Left ventricle myocardium inferior (tissue), 1 donor: Measurements from ENCODE around the gene QSOX1. TPM values are rescaled to one million over a fixed set of nuclear protein-coding genes. Genes with fewer than 3 reads are reported as not detected.
A peak's percentile ranks its signal among the peaks of the same experiment; 100 is the strongest.

Experiments used
- DNase-seq: peaks from one replicate; pipeline ENCODE4 v3.0.0-alpha.2; 2020
- H3K27ac ChIP-seq: fragments of 200-600 bp; replicated peaks from 2 replicates; pipeline ENCODE4 v1.8.0; 2021
- H3K27me3 ChIP-seq: fragments of 200-600 bp; 2 replicates; pipeline ENCODE4 v1.8.0; 2021; ENCODE audit warnings: low read depth
- H3K36me3 ChIP-seq: fragments of 200-600 bp; 2 replicates; pipeline ENCODE4 v1.8.0; 2021
- H3K4me1 ChIP-seq: fragments of 200-600 bp; 2 replicates; pipeline ENCODE4 v1.8.0; 2021
- H3K4me3 ChIP-seq: fragments of 200-600 bp; 2 replicates; pipeline ENCODE4 v1.8.0; 2021; ENCODE audit warnings: mild to moderate bottlenecking, moderate library complexity
- H3K9me3 ChIP-seq: fragments of 200-600 bp; replicated peaks from 2 replicates; pipeline ENCODE4 v1.8.0; 2021
- intact Hi-C: fragments of 100-400 bp; cut with micrococcal nuclease; formaldehyde crosslinking; loops from one replicate; pipeline ENCODE4 v1.11.0; 2022
- total RNA-seq: library from RNA; stranded (reverse); fragmentation: NEBNext Ultra II Directional; extraction: Animal tissue kit (Norgen Biotek cat#: 25700); gene quantifications from one replicate; pipeline ENCODE4 v1.2.1, GENCODE V29; 2021
- TF ChIP-seq, protein P1 (sequence below): fragments of 200-600 bp; IDR thresholded peaks from 2 replicates; pipeline ENCODE4 v1.8.0; 2021; ENCODE audit warnings: antibody characterized with exemption, mild to moderate bottlenecking, borderline replicate concordance
- donor health status: DM: no; HTN: yes; CAD: no; lungs with severe emphysema.

The QSOX1 gene
- total RNA-seq, 1 donor from 2014 or later, result 102 TPM

DNA sequence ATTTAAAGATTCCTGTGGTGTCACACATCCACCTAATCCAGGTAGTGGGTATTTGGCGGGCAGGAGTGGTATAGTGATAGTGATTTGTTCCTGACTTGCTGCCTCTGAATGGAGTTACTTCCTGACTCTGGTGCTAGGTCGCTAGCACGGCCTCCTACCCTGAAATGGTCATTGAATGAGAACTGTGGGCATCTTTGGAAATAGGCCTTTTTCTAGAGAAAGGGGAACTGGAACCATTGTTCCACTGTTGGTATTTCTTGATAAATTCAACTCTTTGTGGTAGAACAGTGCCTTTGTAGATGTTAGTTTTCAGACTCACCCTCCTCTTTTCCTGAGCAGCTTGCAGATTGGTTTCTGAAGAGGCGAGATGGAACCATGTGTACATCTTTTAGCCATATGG is 1.5 kb downstream of the QSOX1 start:
- Histone ChIP-seq H3K27me3 (no peaks in the 10 kb centered on the region), H3K9me3 (no peaks in the 10 kb centered on the region), H3K27ac (no peak overlapping the region), H3K36me3 (no peaks in the 10 kb centered on the region), H3K4me3 (peak overlapping the region; percentile 100), H3K4me1 (peaks cover 52% of the 10 kb centered on the region)
- TF ChIP-seq, protein P1, sequence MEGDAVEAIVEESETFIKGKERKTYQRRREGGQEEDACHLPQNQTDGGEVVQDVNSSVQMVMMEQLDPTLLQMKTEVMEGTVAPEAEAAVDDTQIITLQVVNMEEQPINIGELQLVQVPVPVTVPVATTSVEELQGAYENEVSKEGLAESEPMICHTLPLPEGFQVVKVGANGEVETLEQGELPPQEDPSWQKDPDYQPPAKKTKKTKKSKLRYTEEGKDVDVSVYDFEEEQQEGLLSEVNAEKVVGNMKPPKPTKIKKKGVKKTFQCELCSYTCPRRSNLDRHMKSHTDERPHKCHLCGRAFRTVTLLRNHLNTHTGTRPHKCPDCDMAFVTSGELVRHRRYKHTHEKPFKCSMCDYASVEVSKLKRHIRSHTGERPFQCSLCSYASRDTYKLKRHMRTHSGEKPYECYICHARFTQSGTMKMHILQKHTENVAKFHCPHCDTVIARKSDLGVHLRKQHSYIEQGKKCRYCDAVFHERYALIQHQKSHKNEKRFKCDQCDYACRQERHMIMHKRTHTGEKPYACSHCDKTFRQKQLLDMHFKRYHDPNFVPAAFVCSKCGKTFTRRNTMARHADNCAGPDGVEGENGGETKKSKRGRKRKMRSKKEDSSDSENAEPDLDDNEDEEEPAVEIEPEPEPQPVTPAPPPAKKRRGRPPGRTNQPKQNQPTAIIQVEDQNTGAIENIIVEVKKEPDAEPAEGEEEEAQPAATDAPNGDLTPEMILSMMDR, result no peak
- intact Hi-C loops, result no loop called here
- DNase-seq, result no peak

DNA sequence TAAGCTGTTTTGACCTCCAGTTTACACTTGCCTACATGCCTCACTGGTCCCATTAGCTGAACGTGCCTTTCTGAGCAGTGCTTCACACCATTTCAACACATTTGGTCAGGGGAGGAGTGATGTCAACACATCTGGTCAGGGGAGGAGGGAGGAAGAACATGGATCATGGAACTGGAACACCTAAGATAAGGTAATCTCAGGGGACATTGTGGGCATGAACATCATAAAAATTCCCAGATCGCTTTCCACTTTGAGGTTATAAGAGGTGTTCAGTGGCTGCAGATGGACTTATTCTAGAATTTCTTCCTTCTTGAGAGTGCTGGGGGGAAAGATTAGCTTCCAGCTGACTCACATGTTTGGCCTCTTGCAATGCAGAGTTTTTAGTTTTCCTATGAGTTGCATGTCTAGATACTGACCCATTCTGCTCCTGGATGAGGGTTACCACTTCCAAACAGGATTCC is 2.0 kb downstream of the QSOX1 start:
- intact Hi-C loops, result no loop called here
- no peak for DNase-seq
- TF ChIP-seq, protein P1, result no peak
- Histone ChIP-seq H3K4me3 (peak overlapping the region; percentile 100), H3K9me3 (no peaks in the 10 kb centered on the region), H3K27me3 (no peaks in the 10 kb centered on the region), H3K27ac (peak overlapping the region; percentile 6), H3K4me1 (peaks cover 52% of the 10 kb centered on the region), H3K36me3 (no peaks in the 10 kb centered on the region)

DNA sequence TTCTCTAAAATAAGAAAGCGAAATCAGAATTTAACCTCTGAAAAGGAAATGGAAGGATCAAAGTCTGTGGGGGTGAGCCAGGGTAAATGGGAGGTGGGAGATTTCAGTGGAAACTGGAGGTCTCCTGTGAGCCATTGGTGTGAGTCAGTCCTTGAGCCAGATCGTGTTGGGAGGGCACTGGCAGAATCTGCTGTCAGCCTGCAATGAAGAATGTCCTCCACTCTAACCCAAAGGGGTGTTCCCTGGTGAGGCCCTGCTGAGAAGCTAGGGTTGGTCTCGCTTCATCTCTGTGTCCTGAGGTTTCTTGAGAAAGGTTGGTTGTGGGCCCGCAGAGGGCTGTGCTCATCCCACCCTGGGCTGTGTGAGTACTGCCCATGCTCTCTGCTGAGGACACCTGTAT is 2.4 kb downstream of the QSOX1 start:
- Histone ChIP-seq H3K9me3 (no peaks in the 10 kb centered on the region), H3K27ac (peak overlapping the region; percentile 6), H3K27me3 (no peaks in the 10 kb centered on the region), H3K36me3 (no peaks in the 10 kb centered on the region), H3K4me1 (peaks cover 52% of the 10 kb centered on the region), H3K4me3 (peak overlapping the region; percentile 100)
- DNase-seq, result no peak
- intact Hi-C loops, result no loop called here
- TF ChIP-seq, protein P1, result no peak

DNA sequence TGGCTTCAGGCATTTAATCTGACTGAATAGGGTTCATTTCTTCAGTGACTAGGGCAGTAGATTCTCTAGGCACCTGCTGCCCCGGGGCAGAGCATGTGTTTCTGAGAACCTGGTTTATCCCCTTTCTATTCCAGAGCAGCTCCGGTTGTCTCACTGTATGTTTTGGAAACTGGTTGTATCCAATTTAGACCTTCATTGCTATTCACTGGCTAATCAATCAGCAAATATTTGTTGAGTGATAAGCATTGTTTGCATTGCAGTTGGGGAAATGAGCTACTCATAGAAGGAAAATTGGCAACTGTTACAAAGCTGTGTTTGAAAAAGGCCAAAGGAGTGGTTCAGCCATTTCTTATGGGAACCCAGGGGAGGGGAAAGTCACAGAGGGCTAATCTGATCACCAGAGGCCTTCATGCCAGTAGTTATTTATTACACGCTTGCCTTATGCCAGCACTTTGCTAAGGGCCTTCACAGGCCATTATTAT is 2.9 kb downstream of the QSOX1 start:
- Histone ChIP-seq H3K4me1 (peaks cover 52% of the 10 kb centered on the region), H3K27me3 (no peaks in the 10 kb centered on the region), H3K36me3 (no peaks in the 10 kb centered on the region), H3K9me3 (no peaks in the 10 kb centered on the region), H3K4me3 (peak overlapping the region; percentile 100), H3K27ac (peak overlapping the region; percentile 6)
- intact Hi-C loops, result no loop called here
- TF ChIP-seq, protein P1, result no peak
- DNase-seq, result no peak

DNA sequence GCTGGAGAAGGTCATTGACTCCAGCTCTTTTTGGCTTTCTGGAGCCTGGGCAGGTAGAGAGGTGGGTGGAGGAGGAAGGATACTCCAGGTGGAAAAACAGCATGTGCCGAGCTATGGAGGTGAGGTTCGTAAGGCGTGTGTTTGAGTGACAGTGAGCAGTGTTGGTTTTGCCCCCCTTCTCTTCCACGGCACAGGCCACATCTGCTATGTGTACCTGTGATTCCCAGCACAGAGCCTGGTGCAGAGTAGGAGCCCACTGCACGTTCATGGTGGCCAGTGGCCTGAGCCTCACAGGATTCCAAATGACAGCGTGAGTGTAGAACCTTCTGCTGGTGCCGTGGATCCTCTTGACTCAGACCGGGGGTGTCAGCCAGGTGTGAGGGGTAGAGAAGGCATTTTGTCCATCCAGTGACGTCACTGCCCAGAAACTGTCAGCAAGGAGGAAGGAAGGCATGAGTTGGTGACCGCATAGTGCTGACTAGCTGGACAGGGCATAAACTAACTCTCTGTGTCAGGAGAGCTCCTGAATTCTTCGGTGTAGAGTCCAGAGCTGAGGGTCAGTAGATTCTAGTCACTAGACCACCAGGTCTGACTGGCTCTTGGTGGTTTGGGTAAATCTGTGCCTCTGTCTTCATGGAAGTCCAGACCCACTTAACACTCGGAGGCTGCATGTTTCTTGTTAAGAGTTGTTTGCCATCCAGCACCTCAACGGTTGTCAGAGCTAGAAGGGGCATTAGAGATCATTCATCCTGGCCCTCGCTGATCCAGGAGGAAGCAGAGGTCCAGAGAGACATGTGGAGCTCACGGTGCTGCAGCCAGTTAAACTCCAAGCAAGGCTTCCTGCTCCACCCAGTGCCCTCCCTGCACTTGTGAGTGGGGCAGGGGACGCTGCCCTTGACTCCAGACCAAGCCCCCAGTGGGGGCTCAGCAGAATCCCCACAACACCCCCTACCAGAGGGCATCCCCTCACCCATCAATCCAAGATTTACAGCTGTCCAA is 3.8 kb downstream of the QSOX1 start:
- Histone ChIP-seq H3K36me3 (no peaks in the 10 kb centered on the region), H3K27me3 (no peaks in the 10 kb centered on the region), H3K27ac (no peak overlapping the region), H3K4me3 (no peak overlapping the region), H3K4me1 (peaks cover 52% of the 10 kb centered on the region), H3K9me3 (no peaks in the 10 kb centered on the region)
- intact Hi-C loops, result no loop called here
- no peak for DNase-seq
- TF ChIP-seq, protein P1, result no peak
